Keratinocyte (primary cell): ENCODE data around the gene KANSL1. TPM values are rescaled to one million over a fixed set of nuclear protein-coding genes. Genes with fewer than 3 reads are reported as not detected.

Experiments used
- DNase-seq: peaks from one replicate; pipeline ENCODE4 v3.0.0-alpha.2; 2011; ENCODE audit warnings: low read depth, missing footprints, low spot score
- FAIRE-seq: peaks from 2 replicates; lab custom pipeline; 2011; peaks lifted over from hg19 to GRCh38; lab: Jason Lieb, UNC
- H2AFZ ChIP-seq: 2 replicates; pipeline ENCODE4 v1.6.0; 2012; ENCODE audit warnings: low read length, control low read depth, inconsistent platforms; ENCODE audit not compliant: control insufficient read depth
- H3K27ac ChIP-seq: 2 replicates; pipeline ENCODE4 v1.5.1; 2011; ENCODE audit warnings: low read length; ENCODE audit not compliant: control insufficient read depth, insufficient read depth
- H3K27me3 ChIP-seq: 3 replicates; pipeline ENCODE4 v1.6.0; 2011; ENCODE audit warnings: low read length; ENCODE audit not compliant: control insufficient read depth, insufficient read depth; ENCODE audit errors: extremely low read depth
- H3K36me3 ChIP-seq, 2 experiments: 2 replicates in 1 of 2; 3 replicates in 1 of 2; pipeline ENCODE4 v1.5.1; 2011; ENCODE audit warnings: low read length in 2 of 2, mild to moderate bottlenecking in 1 of 2; ENCODE audit not compliant: control insufficient read depth in 2 of 2, insufficient read depth in 2 of 2; ENCODE audit errors: extremely low read depth in 1 of 2
- H3K4me1 ChIP-seq: 3 replicates; pipeline ENCODE4 v1.5.1; 2011; ENCODE audit warnings: low read length; ENCODE audit not compliant: control insufficient read depth, insufficient read depth; ENCODE audit errors: extremely low read depth
- H3K4me2 ChIP-seq: 3 replicates; pipeline ENCODE4 v1.6.0; 2011; ENCODE audit warnings: low read depth, low read length; ENCODE audit not compliant: control insufficient read depth, insufficient read depth; ENCODE audit errors: extremely low read depth
- H3K4me3 ChIP-seq, 3 experiments: fragments of 200-600 bp in 1 of 3; sonication (generic) in 1 of 3; 2 replicates in 2 of 3; 3 replicates in 1 of 3; pipeline ENCODE4 v1.5.1; 2011 to 2016; ENCODE audit warnings: low read length in 3 of 3, mild to moderate bottlenecking in 3 of 3, control low read depth in 2 of 3, inconsistent platforms in 1 of 3, low read depth in 1 of 3, mixed read lengths in 1 of 3, mixed run types in 1 of 3, moderate library complexity in 1 of 3; ENCODE audit not compliant: control insufficient read depth in 2 of 3, insufficient read depth in 2 of 3; ENCODE audit errors: extremely low read depth in 1 of 3
- H3K79me2 ChIP-seq: 2 replicates; pipeline ENCODE4 v1.6.0; 2012; ENCODE audit warnings: low read length; ENCODE audit not compliant: control insufficient read depth, insufficient read depth
- H3K9ac ChIP-seq: 3 replicates; pipeline ENCODE4 v1.6.0; 2011; ENCODE audit warnings: low read length; ENCODE audit not compliant: control insufficient read depth, insufficient read depth; ENCODE audit errors: extremely low read depth
- H3K9me1 ChIP-seq: 3 replicates; pipeline ENCODE4 v1.6.0; 2011; ENCODE audit warnings: low read length; ENCODE audit not compliant: control insufficient read depth, insufficient read depth; ENCODE audit errors: extremely low read depth
- H3K9me3 ChIP-seq: 2 replicates; pipeline ENCODE4 v1.5.1; 2012; ENCODE audit warnings: low read depth, low read length; ENCODE audit not compliant: control insufficient read depth
- H4K20me1 ChIP-seq: 3 replicates; pipeline ENCODE4 v1.6.0; 2011; ENCODE audit warnings: low read length; ENCODE audit not compliant: control insufficient read depth, insufficient read depth; ENCODE audit errors: extremely low read depth
- CTCF ChIP-seq, 3 experiments: IDR thresholded peaks in 1 of 3; conservative IDR thresholded peaks in 1 of 3; optimal IDR thresholded peaks in 1 of 3; 2 replicates in 2 of 3; 3 replicates in 1 of 3; pipeline versions ENCODE3 to v1.5.1; 2011; ENCODE audit warnings: low read length in 3 of 3, mild to moderate bottlenecking in 3 of 3, moderate library complexity in 2 of 3, control low read depth in 1 of 3, inconsistent platforms in 1 of 3; ENCODE audit not compliant: insufficient read depth in 2 of 3; ENCODE audit errors: extremely low read depth in 1 of 3
- EZH2 ChIP-seq: IDR thresholded peaks from one replicate; pipeline ENCODE4 v1.6.1; 2012; ENCODE audit warnings: inconsistent platforms, mild to moderate bottlenecking, low read length, moderate library complexity
- dilution Hi-C: fragments of 300-500 bp; cut with MboI; formaldehyde crosslinking; loops from one replicate; pipeline ENCODE4 v1.7.0; 2020; ENCODE audit warnings: low sequenced_read_pairs; ENCODE audit not compliant: extremely low pct_ligation_motif_present
- polyA plus RNA-seq, 5 experiments: library from polyadenylated mRNA; depleted of rRNA in 3 of 5; stranded (reverse) in 3 of 5; stranded (forward) in 1 of 5; unstranded in 1 of 5; fragments of >200 nt; gene quantifications; 1 replicate in 1 of 5; 2 replicates in 3 of 5; 3 replicates in 1 of 5; pipeline versions ENCODE4 v1.2.1 to v1.2.3, GENCODE V29; 2011 to 2012; ENCODE audit warnings: missing spikeins in 2 of 5, low read depth in 1 of 5, low replicate concordance in 1 of 5

KANSL1 gene
- polyA plus RNA-seq, 1 donor (not counting 4 experiments of a cell fraction or from before 2014, with no cell fraction given) = 17.6 TPM

GRCh38 chr17:46169913-46170638, 23.2 kb downstream of the KANSL1 start:
- Histone ChIP-seq H3K4me3 (no peak overlapping the region), H3K79me2 (peaks cover 98% of the 10 kb centered on the region), H3K27me3 (no peaks in the 10 kb centered on the region), H3K36me3 (peaks cover 15 to 23% of the 10 kb centered on the region in 2 experiments), H3K4me2 (no peak overlapping the region), H2AFZ (no peak overlapping the region), H3K9me1 (peaks cover 2% of the 10 kb centered on the region), H3K27ac (no peak overlapping the region), H4K20me1 (peaks cover 36% of the 10 kb centered on the region), H3K9ac (no peak overlapping the region), H3K9me3 (no peaks in the 10 kb centered on the region), H3K4me1 (no peaks in the 10 kb centered on the region)
- TF ChIP-seq CTCF (optimal IDR thresholded peaks at IDR 0.05 in 1 of 3, IDR thresholded peaks at IDR 0.05 in 1 of 3, conservative IDR thresholded peaks at IDR 0.05 in 1 of 3; ENCODE audit: extremely low read depth in 1 of 3, insufficient read depth in 2 of 3, low read length in 3 of 3) = no peak
- no peak for TF ChIP-seq EZH2
- dilution Hi-C loops = no loop called here
- no peak for FAIRE-seq
- DNase-seq = no peak

DNA sequence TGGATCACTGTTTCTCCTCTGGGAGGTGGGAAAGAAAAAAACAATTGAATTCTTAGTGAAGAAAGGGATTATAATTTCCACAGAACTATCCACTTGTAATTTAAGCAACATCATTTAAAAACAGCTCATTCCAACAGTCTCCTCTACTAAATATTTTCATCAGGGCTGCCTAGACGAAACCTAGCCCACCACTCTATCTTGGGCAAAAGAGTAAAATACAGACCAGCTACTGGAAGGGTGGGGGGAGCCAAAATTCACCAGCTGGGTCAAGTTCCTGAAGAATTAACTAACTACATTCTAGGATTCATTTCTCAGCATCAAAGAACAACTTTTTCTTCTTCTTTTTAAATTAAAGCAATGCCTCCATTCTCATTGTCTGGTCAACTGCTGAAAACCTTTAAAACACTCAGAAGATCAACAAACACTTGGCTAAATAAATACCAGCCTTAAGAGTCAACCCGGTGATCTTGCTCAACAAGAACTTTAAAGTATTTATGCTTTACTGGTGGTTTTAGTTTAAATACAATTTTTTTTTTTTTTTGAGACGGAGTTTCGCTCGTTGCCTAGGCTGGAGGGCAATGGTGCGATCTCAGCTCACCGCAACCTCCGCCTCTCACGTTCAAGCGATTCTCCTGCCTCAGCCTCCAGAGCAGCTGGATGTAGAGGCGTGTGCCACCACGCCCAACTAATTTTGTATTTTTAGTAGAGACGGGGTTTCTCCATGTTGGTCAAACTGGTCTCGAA, 25.2 kb downstream of the KANSL1 start:
- Histone ChIP-seq H3K79me2 (peaks cover 97% of the 10 kb centered on the region), H3K4me3 (no peak overlapping the region), H3K9ac (no peak overlapping the region), H4K20me1 (peaks cover 23% of the 10 kb centered on the region), H3K4me2 (no peak overlapping the region), H3K9me3 (no peaks in the 10 kb centered on the region), H2AFZ (no peak overlapping the region), H3K9me1 (peaks cover 2% of the 10 kb centered on the region), H3K4me1 (peaks cover 20% of the 10 kb centered on the region), H3K36me3 (peaks cover 15 to 23% of the 10 kb centered on the region in 2 experiments), H3K27ac (no peak overlapping the region), H3K27me3 (no peaks in the 10 kb centered on the region)
- DNase-seq = no peak
- FAIRE-seq = no peak
- TF ChIP-seq EZH2 = no peak
- TF ChIP-seq CTCF (optimal IDR thresholded peaks at IDR 0.05 in 1 of 3, IDR thresholded peaks at IDR 0.05 in 1 of 3, conservative IDR thresholded peaks at IDR 0.05 in 1 of 3; ENCODE audit: extremely low read depth in 1 of 3, insufficient read depth in 2 of 3, low read length in 3 of 3) = no peak
- dilution Hi-C loops = no loop called here
